GM18520 (cell line): ENCODE measurements around the gene SDK2.

Experiments used
- ATAC-seq: cut with Tn5 transposase; IDR thresholded peaks from one replicate; pipeline ENCODE4 v1.9.1; 2021; ENCODE audit not compliant: unreplicated experiment

The SDK2 gene

GRCh38 chr17:73566905-73567782 is 77.1 kb downstream of the SDK2 start:
- no peak for ATAC-seq

- ATAC-seq: no peak
These were observed 79.4 kb downstream of the SDK2 start for GRCh38 chr17:73564843-73565242.

- no peak for ATAC-seq
These were observed 81.3 kb downstream of the SDK2 start for GRCh38 chr17:73562896-73563295.

- no peak for ATAC-seq
These were observed 83.1 kb downstream of the SDK2 start for GRCh38 chr17:73561111-73561510.

- ATAC-seq: no peak
These were observed 83.6 kb downstream of the SDK2 start for GRCh38 chr17:73560661-73561060.

GRCh38 chr17:73559532-73559931 is 84.7 kb downstream of the SDK2 start:
- ATAC-seq: no peak

- ATAC-seq: no peak
These were observed 88.9 kb downstream of the SDK2 start for GRCh38 chr17:73555199-73555960.

DNA sequence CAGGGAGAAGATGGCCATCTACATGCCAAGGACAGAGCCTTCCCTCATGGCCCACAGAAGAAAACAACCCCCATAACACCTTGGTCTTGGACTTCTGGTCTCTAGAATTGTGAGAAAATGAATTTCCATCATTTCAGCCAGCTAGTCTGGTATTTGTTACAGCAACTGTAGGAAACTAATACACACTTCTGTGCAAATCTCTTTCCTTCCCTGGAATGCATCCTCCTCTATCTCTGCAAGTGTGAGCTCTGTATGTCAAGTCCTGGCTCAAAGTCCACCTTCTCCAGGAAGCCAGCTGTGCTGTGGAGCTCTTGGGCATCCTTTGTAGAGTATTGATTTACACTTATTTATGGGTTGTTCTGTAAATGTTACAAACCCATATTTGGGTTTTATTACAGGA is 89.7 kb downstream of the SDK2 start:
- ATAC-seq: no peak

- no peak for ATAC-seq
These were observed 90.9 kb downstream of the SDK2 start for GRCh38 chr17:73553311-73553710.

- no peak for ATAC-seq
These were observed 91.8 kb downstream of the SDK2 start for GRCh38 chr17:73552300-73553048.

DNA sequence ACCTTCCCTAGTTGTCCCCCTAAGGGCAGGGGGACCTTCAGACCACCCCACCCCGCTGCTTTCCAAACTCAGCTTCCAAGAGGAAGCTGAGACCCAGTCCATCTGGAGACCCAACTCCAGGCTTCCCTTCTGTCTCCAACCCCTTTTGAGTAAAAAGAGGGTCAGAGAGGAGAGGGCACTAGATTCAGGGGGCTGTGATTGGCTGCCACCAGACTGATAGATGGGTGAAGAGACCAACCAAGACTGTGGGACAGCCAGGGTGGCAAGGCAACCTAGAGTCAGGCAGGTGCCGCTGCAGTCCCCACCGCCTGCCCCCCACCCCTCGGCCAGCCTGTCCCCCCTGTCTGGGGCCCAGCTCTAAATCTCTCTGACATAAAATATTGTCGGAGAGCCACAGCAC is 92.5 kb downstream of the SDK2 start:
- no peak for ATAC-seq

DNA sequence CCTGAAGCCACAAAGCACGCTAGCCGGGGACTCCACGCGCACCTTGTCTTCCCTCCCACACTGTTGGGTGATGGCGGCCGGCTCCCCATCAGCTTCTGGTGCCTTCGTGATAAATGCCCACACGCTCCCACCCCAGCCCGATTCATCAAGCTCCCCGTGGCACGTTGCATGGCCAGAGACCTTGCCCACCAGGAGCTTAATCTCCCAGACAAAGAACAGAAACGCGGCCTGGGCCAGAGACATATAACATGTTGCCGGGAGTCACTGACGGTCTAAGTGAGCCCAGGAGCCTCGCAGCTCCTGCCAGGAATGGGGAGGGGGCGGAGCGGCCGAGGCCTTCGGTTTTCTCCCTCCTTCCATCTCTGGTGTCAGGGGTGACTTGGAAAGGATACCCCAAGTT is 93.1 kb downstream of the SDK2 start:
- no peak for ATAC-seq

- no peak for ATAC-seq
These were observed 93.7 kb downstream of the SDK2 start for GRCh38 chr17:73550556-73550955.

- no peak for ATAC-seq
These were observed 94.3 kb downstream of the SDK2 start for GRCh38 chr17:73549841-73550430.

GRCh38 chr17:73548620-73549311 is 95.5 kb downstream of the SDK2 start:
- no peak for ATAC-seq

- ATAC-seq: no peak
These were observed 96.5 kb downstream of the SDK2 start for GRCh38 chr17:73547790-73548189.

- no peak for ATAC-seq
These were observed 97.3 kb downstream of the SDK2 start for GRCh38 chr17:73546770-73547536.

DNA sequence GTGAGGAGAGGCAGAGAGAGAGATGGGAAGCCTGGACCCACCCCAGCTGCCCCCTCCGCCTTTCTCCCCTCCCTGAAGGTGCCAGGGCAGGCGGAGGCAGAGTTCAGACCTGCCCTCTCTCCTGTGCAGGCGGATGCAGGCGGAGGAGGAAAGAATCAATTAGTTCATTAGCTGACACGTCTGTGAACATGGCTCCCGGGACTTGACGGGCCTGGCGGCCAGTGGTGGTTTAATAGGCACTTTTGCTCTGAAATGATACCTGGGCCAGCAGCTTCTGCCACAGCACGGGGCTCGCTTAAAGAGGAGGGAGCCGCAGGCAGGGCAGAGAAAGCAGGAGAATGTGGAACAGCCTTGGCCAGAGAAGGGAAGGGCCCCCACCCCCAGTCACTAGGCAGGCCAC is 98.1 kb downstream of the SDK2 start:
- no peak for ATAC-seq

DNA sequence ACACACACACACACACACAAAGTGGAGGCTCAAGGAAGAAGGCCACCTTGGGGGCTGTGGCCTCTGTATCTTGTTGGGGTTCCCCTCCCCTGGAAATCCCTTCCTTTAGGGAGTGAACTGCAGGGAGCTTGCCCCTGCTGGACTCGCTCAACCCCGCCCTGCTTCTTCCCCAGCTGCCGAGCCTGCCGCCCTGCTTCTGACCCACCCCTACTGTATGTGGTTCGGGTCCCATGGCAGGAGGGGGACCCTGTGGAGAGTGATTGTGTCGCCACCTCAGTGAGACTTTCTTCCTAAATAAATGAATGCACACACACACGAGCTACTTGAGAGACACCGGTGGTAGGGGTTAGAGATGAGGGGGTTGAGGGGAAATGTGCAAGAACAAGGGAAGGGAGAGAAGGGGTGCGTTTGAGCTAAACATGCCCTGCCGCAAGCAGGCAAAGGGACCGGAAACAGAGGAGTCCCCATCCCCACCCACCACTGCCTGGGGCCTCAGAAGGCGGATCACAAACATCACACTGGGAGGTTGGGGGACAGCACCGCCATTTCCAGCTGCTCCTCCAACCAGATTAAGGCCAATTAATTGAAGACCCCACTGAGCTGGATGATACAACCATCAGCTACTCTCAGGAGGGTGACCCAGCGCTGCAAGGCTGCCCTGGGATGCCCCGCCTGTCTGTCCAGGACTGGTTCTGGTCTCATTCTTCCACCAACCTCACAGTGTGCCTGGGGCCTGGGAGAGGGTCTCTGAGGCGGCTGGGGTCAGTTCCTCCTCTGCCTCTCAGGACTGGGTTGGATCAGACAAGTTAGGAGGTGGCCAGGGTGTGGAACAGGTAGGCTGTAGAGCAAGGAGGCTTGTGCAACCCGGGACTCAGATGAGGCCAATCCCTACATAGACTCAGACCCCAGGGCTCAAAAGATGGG is 98.9 kb downstream of the SDK2 start:
- ATAC-seq: no peak
